Prostate gland (tissue), 2 donors: ENCODE data around the gene IL15RA.

Experiments
- CTCF ChIP-seq, 4 experiments: fragments of 200-600 bp in 2 of 4; fragments of 450-650 bp in 2 of 4; sonication (generic) in 2 of 4; IDR thresholded peaks; 1 replicate in 3 of 4; 2 replicates in 1 of 4; pipeline ENCODE4 v1.5.1; 2016 to 2019; ENCODE audit warnings: antibody characterized with exemption in 4 of 4, mild to moderate bottlenecking in 2 of 4, moderate library complexity in 2 of 4
- POLR2A ChIP-seq: fragments of 450-650 bp; IDR thresholded peaks from one replicate; pipeline ENCODE4 v1.6.1; 2016; ENCODE audit warnings: antibody characterized with exemption, mild to moderate bottlenecking
- POLR2AphosphoS5 ChIP-seq: sonication (generic); formaldehyde crosslinking; IDR thresholded peaks from one replicate; pipeline ENCODE4 v1.6.1; 2017; ENCODE audit warnings: antibody characterized with exemption

DNA sequence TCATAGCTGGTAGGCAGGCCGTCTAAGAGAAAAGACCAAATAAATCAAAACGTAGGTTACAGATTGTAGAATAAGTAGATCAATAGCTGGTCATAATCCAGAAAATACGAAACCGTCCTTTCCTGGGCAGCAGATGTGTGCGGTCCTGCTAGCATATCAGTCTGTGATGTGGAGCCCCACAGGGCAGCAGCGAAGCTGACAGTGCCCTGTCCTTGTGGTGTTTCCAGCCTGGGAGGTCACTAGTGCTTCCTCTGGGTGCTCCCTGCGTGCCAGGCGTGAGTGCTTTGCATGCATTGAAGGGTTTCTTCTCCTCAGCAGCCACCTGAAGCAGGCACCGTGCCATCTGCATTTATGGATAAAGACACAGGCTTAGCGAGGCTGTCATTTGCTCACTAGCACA is 41.7 kb downstream of the IL15RA start:
- TF ChIP-seq CTCF (IDR thresholded peaks at IDR 0.05): no peak
- no peak for TF ChIP-seq POLR2A
- no peak for TF ChIP-seq POLR2AphosphoS5
